ENCODE data around the gene RRP36.
"Not testable (repeated sequence)": the region's sequence is repeated elsewhere in the genome, so short reads cannot be mapped to it uniquely, and the experiment has no call there.

Gene RRP36

DNA sequence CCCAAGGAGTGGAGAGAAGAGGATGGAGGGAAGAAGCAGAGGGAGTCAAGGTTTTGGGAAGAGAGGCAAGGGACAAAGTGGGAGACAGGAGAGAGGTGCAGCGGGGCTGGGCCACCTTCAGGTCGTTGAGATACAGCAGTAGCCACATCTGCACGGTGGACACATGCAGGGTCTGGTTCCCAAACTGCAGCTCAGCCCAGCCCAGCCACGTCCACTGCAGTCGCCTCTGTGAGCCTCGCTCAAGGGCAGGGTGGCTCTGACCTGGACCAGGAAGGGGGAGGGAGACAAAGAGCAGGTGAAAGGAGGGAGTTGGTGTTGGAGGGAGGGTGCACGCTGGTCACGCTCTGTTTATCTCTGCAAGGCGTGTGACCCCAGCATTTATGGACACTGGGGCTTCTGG is 17.3 kb downstream of the RRP36 start:
- DNase-seq = no peak

GRCh38 chr6:43040542-43041257 is 19.3 kb downstream of the RRP36 start:
- no peak for DNase-seq

DNA sequence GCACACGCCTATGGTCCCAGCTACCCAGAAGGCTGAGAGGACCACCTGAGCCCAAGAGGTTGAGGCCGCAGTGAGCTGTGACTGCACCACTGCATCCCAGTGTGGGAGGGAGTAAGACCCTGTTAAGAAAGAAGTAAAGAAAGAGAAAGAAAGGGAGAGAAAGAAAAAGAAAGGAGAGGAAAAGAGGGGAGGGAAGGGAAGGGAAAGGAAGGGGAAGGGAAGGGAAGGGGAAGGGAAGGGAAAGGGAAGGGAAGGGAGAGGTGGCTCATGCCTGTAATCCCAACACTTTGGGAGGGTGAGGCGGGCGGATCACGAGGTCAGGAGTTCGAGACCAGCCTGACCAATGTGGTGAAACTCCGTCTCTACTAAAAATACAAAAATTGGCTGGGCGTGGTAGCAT is 20.1 kb downstream of the RRP36 start:
- DNase-seq = not testable (repeated sequence)

GRCh38 chr6:43043310-43043709 is 21.9 kb downstream of the RRP36 start:
- DNase-seq = no peak

DNA sequence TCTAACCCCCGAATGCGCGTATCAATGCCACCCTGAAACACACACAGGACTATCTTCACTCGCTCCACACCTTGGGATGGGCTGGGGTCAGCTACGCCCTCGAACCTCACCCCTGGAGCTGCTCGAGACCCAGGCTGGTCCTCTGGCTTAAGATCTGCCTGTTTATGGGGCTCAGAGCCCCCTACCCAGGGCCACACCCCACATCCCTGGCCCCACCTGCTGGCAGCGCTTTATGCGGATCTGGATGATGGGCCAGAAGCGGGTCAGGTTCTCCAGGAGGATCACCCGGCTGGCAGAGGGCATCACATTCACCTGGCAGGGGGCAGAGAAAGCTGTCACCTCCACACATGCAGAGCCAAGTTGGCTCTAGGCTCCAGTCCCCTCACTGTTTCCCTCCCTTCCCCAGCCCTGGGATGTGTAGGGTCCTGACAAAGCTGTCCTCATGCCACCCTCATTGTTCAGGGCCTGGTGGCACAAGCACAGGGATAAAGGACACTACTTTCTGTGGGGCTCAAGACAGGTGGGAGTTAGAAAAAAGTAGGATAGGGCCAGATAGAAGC is 24.0 kb downstream of the RRP36 start:
- DNase-seq = no peak

DNA sequence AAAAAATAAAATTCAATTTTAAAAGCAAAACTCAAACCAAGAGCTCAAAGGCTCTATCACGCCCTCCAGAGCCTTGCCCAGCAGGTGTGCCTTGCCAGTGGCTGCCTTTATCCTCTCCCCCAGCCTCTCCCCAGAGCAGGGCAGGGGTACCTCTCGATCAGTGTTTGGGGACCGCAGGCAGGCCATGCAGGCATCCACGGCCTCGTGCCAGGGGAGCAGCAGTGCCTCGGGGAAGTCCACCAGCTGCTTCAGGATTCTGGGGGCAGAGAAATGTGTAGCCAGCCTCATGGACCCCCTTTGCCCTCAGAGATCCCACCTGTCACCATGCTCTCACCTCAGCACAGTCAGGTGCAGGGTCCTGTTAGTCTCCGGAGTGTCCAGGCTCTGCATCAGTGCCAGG is 26.6 kb downstream of the RRP36 start:
- DNase-seq = no peak

DNA sequence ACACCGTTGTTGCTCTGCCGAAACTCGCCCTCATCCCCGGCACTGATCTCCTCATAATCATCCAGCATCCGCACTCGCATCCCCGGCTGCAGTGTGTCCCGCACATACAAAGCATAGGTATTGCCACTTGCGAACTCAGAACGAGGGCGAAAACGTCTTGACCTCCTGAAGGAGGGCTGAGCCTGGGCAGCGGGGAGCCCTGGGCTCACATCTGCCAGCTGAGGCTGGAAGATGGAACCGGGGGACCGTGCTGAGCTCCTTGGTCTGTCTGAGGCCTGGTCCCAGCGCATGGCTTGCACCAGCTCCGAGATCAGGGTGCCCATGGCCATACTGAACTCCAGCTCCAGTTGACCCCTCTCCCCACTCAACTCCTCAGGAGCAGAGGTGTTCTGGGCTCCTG is 29.6 kb downstream of the RRP36 start:
- no peak for DNase-seq

- DNase-seq = no peak
Measured at GRCh38 chr6:43052225-43052841, 30.9 kb downstream of the RRP36 start.

- no peak for DNase-seq
Measured at GRCh38 chr6:43052842-43053544, 31.6 kb downstream of the RRP36 start.

DNA sequence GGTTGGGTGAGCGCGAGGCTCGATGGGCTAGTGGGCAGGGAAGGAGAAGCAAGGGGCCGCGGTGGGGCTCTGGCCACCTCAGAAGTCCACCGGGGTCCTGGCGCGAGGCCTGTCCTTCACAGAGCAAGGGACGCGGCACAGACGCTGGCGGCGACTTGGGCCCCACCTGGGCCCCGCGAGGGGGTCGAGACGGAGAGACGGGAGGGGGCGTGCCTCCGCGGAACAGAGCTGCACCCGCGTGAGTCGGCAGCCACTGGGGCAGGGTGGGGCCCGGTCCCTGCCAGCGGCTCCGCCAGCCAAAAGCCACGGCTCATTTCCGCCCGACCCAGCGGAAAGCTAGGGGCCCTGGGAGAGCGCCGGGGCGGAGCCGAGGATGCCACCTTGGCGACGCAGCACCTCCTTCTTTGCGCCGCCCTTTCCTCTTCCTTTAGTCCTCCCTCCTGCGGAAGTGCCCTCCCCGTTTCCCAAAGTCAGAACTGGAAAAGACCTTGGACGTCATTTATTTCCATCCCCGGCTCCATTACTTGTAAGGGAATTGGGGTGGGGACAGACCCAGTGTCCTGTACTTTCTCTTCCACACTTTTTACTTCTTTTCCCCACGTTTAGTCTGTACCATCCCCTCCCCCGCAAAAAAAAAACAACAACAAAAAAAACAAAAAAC is 32.3 kb downstream of the RRP36 start, which contains the start of gene CUL7:
Gene CUL7 (minus strand): TSS at position 307 of the 661 bp plus-strand sequence. CDS start 1,063 bp downstream, outside the sequence.
- DNase-seq = peak; percentile 89

DNA sequence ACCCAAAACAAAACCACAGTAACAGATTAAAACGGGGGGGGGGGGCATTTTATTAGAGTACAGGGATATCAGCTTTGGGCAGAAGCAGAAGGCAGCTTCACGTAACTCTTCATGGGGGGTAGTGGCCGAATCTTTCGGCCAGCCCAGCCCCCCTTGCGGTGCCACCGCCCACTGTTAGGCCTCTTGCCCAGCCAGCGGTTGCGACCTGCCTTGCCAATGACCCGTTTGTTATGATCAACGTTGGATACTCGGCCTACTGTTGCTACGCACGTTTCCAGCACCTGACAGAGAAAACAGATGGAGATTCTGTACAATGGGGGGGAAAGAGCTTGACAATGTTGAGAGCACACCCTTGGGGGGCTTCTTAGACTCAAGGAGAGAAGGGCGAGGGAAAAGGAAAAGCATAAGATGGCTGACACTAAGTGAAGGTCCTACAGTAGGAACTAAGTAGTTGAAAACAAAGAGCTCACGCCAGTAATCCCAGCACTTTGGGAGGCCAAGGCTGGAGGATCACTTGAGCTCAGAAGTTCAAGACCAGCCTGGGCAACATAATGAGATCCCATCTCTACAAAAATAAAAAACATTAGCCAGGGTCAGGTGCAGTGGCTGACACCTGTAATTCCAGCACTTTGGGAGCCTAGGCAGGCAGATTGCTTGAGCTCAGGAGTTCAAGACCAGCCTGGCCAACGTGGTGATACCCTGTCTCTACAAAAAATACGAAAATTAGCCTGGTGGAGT is 33.0 kb downstream of the RRP36 start:
- DNase-seq = no peak

GRCh38 chr6:43055966-43056365 is 34.5 kb downstream of the RRP36 start:
- DNase-seq = no peak

- no peak for DNase-seq
Measured at GRCh38 chr6:43058531-43058930, 37.1 kb downstream of the RRP36 start.

- peak; percentile 98 for DNase-seq
Measured at GRCh38 chr6:43059168-43060033, 38.0 kb downstream of the RRP36 start, which contains the start of the genes KLC4 and MRPL2. Gene KLC4 (plus strand): TSS chr6:43059631. CDS start chr6:43061336, 1,705 bp downstream. Gene MRPL2 (minus strand): TSS chr6:43059434. CDS start chr6:43059381, 53 bp downstream.

GRCh38 chr6:43060034-43060754 is 38.8 kb downstream of the RRP36 start:
- no peak for DNase-seq

DNA sequence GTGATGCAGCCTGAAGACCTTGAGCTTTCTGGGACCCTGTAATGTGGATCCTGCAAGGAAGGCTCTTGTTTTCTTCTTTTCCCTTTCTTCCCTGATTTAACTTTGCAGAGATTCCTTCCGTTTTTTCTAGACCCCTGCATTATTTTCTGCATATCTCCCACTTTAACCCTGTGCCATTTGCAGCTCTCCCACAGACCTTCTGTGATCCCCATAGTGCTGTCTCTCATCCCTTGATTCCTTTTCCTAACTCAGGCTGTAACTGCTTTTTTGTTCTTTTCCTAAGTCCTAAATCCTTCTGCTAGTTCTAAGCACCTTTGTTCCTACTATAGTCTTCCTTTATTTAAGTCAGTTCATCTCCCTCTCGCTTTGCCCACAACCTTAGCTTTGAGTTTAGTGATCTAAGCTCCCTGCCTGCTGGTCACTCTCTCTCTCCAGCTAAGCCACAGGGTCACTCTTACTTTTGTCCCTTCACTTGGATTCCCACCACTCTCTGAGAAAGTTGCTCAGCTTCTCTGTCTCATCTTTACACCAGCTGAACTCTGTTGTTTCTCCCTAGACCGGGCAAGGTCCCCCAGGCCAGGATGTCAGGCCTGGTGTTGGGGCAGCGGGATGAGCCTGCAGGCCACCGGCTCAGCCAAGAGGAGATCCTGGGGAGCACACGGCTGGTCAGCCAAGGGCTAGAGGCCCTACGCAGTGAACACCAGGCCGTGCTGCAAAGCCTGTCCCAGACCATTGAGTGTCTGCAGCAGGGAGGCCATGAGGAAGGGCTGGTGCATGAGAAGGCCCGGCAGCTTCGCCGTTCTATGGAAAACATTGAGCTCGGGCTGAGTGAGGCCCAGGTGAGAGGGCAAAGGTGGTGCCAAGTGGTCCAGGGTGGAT is 39.6 kb downstream of the RRP36 start:
- DNase-seq = no peak

GRCh38 chr6:43061861-43062260 is 40.4 kb downstream of the RRP36 start:
- no peak for DNase-seq

DNA sequence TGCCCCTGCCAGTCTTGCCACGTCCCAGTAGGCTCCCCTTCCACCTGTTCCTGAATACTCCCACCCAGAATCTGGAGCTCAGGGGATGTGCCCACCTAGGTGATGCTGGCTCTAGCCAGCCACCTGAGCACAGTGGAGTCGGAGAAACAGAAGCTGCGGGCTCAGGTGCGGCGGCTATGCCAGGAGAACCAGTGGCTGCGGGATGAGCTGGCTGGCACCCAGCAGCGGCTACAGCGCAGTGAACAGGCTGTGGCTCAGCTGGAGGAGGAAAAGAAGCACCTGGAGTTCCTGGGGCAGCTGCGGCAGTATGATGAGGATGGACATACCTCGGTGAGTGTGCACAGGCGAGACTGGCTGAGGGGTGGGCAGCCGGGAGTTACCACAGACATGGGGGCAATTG is 41.4 kb downstream of the RRP36 start:
- no peak for DNase-seq

GRCh38 chr6:43070028-43070632 is 48.7 kb downstream of the RRP36 start:
- DNase-seq = no peak
